Cardiac septum (tissue), 1 donor: ENCODE data around the gene KIF12. TPM values are rescaled to one million over a fixed set of nuclear protein-coding genes. Genes with fewer than 3 reads are reported as not detected.

ENCODE experiments used
- DNase-seq: peaks from one replicate; pipeline ENCODE4 v3.0.0-alpha.2; 2020; ENCODE audit warnings: low spot score
- intact Hi-C: fragments of 100-400 bp; cut with DNase I; formaldehyde crosslinking; loops from one replicate; pipeline ENCODE4 v1.14.0; 2022
- total RNA-seq: library from RNA; stranded (reverse); fragmentation: NEBNext Ultra II Directional; extraction: Animal tissue kit (Norgen Biotek cat#: 25700); gene quantifications from one replicate; pipeline ENCODE4 v1.2.1, GENCODE V29; 2021
- donor health status: DM: no; HTN: no; CAD: no.

The KIF12 gene
- total RNA-seq, 1 donor from 2014 or later, result not detected

DNA sequence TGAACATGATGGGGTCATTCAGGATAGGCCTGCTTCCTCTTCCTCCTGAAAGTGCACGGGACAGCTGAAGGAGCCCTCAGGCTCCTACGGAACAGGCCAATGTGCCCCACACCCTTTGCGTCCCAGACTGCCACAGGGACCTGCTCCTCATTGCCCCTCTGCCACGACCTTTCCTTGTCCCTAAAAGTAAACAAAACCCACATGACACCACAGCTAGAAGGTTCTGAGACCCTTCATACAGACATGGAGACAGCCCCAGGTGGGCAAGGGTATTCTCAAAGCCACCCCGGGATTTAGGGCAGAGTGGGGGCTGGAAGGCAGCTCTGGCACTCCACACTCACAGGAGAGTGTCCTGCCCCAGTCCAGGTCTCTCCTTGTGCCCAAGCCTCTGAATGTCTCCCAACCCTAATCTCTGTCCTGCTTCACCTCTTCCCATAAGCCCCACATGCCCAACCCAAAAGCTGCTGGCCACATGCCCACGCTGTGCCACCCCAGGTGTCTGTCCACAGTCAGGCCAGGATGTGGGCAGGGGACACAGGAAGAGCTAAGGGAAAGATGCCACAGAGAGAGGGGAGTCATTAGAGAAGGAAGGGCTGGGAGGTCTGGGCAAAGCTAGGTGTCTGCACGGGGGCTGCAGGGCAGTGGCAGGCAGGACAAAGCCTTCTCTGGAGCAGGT, 21.8 kb downstream of the KIF12 start:
- intact Hi-C loops, result no loop called here
- DNase-seq, result no peak

DNA sequence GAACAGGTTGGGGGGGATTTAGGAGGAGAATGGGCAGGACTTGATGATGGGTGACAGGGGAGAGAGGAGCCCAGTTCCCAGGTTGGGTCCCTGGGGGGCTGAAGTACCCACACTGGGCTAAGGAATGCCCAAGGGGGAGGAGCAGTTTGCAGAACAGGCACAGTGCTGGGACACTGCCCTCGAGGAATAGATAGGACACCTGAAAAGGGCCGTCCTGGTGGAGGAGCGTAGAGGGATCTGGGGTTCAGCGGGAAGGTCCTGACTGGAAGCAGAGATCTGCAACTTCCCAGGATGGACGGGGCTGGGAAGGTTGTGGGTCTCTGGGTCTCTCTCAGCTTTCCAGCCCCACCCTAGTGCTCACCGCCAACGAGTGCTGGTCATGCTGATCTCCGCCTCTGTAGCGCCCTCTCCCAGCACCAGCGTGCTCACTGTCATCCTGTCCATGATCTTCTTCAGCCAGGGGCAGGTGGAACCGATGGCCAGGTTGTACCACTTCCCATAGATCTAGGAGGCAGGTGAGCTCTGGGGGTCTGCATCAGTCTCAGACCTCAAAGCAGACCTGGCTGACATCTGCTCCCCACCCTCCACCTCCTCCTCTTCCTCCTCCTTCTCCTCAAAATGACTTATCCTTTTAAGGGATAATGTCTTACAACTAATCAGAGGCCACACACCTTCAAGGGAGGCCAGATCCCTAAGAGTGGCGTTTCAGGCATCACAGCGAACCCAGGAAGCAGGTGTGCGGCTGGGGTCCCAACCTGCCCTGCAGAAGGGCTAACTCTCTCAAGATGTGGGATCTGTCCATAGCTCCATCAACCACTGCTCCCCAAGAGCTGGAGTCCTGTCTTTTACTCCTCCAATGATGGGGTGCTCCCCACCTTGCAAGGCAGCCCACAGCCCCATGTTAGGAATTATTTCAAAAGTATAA, 22.6 kb downstream of the KIF12 start:
- DNase-seq, result no peak
- intact Hi-C loops, result no loop called here

GRCh38 chr9:114075602-114076001, 23.5 kb downstream of the KIF12 start:
- intact Hi-C loops, result no loop called here
- no peak for DNase-seq

- no peak for DNase-seq
- intact Hi-C loops, result no loop called here
These were observed 26.6 kb downstream of the KIF12 start for GRCh38 chr9:114072184-114073140.

DNA sequence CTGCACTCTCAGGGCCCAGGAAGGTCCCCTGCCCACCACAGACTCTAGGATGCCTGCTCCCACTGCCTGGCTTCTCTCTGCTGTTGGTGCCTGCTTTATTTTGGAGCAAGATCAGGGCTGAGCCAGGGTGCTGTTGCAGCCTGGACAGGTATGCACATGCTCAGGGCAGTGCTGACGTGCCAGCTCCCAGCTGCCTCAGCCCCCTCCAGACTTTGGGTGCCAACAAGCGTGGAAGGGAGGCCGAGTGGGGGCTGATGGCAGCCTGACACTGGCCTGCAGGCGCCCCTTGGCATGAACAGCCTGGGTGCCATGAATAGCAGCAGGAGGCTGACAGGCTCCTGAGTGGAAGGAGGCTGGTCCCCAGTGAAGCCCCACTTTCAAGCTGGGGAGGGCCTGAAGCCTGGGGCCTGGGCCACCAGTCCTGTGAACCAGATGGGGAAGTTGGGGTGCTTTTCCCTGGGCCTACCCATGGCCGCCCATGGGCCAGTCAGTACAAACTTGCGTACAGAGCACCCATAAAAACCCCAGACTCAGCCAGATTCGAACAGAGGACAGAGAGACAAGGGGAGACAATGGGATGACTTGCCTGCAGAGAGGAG, 27.8 kb downstream of the KIF12 start:
- intact Hi-C loops, result no loop called here
- DNase-seq, result no peak

DNA sequence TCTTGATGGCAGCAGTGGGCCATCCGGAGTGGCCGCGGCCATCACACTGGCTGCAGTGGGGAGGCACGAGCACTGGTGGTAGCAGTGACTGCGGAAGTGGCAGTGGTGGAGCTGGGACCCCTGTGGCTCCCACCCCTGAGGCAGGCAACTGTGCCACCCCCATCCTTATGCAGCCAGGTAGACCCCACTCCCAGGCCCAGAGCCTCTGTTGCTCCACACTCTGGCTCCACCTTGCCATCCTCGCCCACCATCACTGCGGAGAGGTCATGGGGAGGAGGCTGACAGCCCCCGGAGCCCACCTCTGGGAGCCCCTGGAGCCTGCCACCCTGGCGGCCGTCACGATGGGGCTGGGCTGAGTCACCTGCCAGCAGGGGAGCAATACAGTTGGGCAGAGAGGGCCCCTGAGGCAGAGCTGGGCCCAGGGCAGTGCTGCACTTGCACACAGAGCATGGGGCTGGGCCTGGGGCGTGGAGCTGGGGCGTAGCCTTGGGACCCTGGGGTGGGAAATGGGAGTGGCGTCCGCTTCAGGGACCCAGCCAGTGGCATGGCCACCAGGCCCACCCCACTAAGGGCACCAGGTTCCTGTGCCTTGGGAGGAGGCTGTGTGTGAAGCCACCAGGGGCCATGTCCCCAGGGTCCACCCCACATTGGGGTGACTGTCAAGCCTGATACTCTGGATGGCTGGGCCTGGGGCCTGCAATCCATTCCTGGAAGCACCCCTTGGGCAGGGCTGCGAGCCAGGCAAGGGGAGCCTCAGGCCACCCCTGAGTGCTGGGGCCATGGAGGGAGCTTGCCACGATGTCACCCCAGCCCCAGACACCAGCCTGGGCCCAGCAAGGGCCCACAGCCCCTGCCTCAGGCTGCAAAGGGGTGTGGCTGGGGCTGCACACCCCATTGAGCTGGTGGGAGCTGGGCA, 28.6 kb downstream of the KIF12 start:
- no peak for DNase-seq
- intact Hi-C loops, result no loop called here

- intact Hi-C loops, result no loop called here
- peak; percentile 53 for DNase-seq
These were observed 29.5 kb downstream of the KIF12 start for GRCh38 chr9:114069476-114070187.

- DNase-seq, result peak; percentile 47
- intact Hi-C loops, result no loop called here
These were observed 33.8 kb downstream of the KIF12 start for GRCh38 chr9:114065304-114065703.

DNA sequence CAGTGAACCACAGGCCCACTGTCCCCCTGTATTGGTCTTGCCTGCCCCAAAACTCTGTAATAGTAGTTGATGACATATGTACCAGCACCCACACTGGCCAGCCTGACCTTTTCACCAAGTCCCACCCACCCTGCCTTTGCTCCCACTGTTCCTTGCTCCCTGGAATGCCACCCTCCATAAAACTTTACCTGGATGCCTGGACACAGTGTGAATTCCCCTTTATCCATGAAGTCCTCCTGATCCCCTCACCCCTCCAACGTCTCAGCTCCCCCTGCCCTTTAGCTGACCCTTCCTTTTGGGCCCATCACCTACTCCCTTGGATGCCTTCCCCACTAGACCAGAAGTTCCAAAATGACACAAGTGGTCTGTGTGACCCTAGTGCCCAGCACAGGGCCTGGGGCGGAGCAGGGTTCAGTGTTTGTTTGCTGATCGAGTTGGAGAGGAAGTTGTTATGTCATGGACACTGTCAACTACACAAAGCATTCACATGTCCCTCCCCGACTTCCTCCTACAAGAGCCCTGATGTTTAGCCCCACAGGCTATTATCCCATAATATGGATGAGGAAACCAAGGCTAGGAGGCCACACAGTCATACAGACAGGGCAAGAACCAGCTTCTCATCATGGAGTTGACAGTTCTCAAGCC, 37.1 kb downstream of the KIF12 start:
- peak; percentile 29 for DNase-seq
- intact Hi-C loops, result no loop called here

GRCh38 chr9:114061292-114061691, 37.8 kb downstream of the KIF12 start:
- intact Hi-C loops, result no loop called here
- DNase-seq, result peak; percentile 36

DNA sequence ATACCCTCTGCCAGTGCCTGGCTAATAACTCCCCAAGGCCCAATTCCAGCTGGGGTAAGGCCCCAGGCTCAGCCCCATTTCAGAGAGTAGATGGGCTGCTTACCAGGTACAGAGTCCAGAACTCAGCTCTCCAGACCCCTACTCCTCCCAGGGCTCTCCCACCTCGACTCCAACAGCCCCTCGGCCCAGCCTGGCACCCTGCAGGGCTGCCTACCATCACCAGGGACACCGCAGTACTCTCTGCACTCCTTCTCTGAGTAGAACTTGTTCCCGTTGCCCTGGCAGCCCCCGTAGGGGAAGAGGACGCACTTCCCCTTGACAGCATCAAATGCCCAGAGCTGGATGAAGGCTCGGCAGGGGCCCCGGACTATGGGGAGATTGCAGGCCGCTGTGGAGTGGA, 38.4 kb downstream of the KIF12 start:
- DNase-seq, result no peak
- intact Hi-C loops, result no loop called here

GRCh38 chr9:114060070-114060469, 39.0 kb downstream of the KIF12 start:
- peak; percentile 44 for DNase-seq
- intact Hi-C loops, result no loop called here

- intact Hi-C loops, result loop anchor here (10.0 kb wide), 1 partner anchor 56 kb away; no protein-coding TSS in a partner anchor
- peak; percentile 73 for DNase-seq
These were observed 39.9 kb downstream of the KIF12 start for GRCh38 chr9:114059047-114059803.

DNA sequence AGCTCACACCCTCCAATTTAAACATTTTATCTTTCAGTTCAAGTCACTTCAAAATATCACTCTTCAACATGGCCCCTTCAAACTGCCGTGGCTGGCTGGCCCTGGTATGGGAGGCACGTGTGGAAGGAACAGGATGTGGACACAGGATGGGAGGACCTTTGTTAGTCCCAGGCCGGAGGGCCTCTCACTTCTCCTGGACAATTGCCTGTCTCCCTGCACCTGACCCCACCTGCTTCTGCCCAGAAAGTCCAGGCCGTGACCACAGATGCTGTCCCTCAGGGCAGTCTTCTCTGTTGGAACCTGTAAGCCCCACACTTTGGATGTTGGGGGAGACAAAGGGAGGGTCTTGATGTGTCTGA, 40.4 kb downstream of the KIF12 start:
- peak; percentile 38 for DNase-seq
- intact Hi-C loops, result loop anchor here (10.0 kb wide), 1 partner anchor 56 kb away; no protein-coding TSS in a partner anchor

DNA sequence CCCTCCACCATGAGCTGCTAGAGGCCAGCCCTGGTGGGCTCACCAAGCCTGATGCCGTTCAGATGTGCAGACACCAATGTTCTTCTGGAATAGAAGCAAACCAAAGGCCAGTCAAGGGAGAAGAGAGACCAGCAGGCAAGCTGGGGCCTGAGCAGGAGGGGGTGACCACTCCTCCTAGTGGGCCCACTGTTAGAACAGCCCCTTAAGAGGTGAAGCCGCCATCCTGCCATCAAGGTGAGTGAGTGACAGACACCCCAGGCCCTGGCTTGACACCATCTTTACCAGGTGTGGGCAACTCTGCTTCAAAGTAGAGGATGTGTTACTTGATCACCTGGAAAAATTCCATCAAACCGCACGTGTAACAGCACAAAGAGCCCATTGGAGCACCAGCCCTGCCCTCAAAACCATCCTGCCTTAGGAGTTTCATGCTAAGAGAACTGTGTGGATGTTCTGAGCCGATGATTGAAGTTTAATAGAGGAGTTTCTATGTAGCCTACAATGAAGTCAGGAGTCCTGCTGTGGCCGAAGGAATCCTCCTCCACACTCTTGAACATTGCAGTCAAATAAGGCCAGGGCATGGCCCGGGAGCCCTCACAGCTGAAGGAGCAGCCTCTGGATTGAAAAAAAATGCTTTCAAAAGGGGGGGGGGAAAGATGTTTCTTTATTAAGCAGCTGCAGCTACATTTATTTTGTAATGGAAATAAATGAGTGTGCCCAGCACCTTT, 41.8 kb downstream of the KIF12 start:
- DNase-seq, result peak; percentile 63
- intact Hi-C loops, result loop anchor here (10.0 kb wide), 1 partner anchor 57 kb away; no protein-coding TSS in a partner anchor

GRCh38 chr9:114056527-114056926, 42.6 kb downstream of the KIF12 start:
- DNase-seq, result peak; percentile 9
- intact Hi-C loops, result loop anchor here (10.0 kb wide), 1 partner anchor 58 kb away; no protein-coding TSS in a partner anchor
